ENCODE measurements around the gene PTPRM.

Gene PTPRM

GRCh38 chr18:7576077-7576476 lies 9.0 kb downstream of the PTPRM start:
- Histone ChIP-seq H3K27me3 (no peaks in the 10 kb centered on the region), H3K4me1 (peaks cover 0 to 44% (median 5%) of the 10 kb centered on the region in 4 donors), H3K9me3 (no peaks in the 10 kb centered on the region), H3K36me3 (no peaks in the 10 kb centered on the region), H3K4me3 (no peak overlapping the region), H3K27ac (no peak overlapping the region)
- no peak for TF ChIP-seq CTCF (IDR thresholded peaks at IDR 0.05)
- no peak for DNase-seq
- intact Hi-C loops (cut with DNase I; ENCODE audit: low total_unique reads), result no loop called here

GRCh38 chr18:7576685-7577084 lies 9.6 kb downstream of the PTPRM start:
- no peak overlapping the region for H3K27ac ChIP-seq
- H3K4me1 ChIP-seq, result peaks cover 0 to 44% (median 5%) of the 10 kb centered on the region in 4 donors
- TF ChIP-seq CTCF (IDR thresholded peaks at IDR 0.05), result no peak
- no peaks in the 10 kb centered on the region for H3K9me3 ChIP-seq
- no peak for DNase-seq
- intact Hi-C loops (cut with DNase I; ENCODE audit: low total_unique reads), result no loop called here
- no peaks in the 10 kb centered on the region for H3K36me3 ChIP-seq
- H3K4me3 ChIP-seq, result no peak overlapping the region
- H3K27me3 ChIP-seq, result no peaks in the 10 kb centered on the region

GRCh38 chr18:7577706-7578105 lies 10.6 kb downstream of the PTPRM start:
- DNase-seq, result no peak
- intact Hi-C loops (cut with DNase I; ENCODE audit: low total_unique reads), result no loop called here

GRCh38 chr18:7579176-7579917 lies 12.2 kb downstream of the PTPRM start:
- no peak for DNase-seq
- intact Hi-C loops (cut with DNase I; ENCODE audit: low total_unique reads), result no loop called here
- Histone ChIP-seq H3K27me3 (no peaks in the 10 kb centered on the region), H3K9me3 (no peaks in the 10 kb centered on the region), H3K27ac (no peak overlapping the region), H3K36me3 (no peaks in the 10 kb centered on the region), H3K4me1 (peaks cover 0 to 37% (median 2%) of the 10 kb centered on the region in 4 donors), H3K4me3 (no peak overlapping the region)
- no peak for TF ChIP-seq CTCF (IDR thresholded peaks at IDR 0.05)

More at GRCh38 chr18:7577706-7578105, 10.6 kb downstream of the PTPRM start:
- Histone ChIP-seq H3K4me1 (peaks cover 0 to 39% (median 2%) of the 10 kb centered on the region in 4 donors), H3K9me3 (no peaks in the 10 kb centered on the region), H3K27ac (no peak overlapping the region), H3K36me3 (no peaks in the 10 kb centered on the region), H3K4me3 (no peak overlapping the region), H3K27me3 (no peaks in the 10 kb centered on the region)
- TF ChIP-seq CTCF (IDR thresholded peaks at IDR 0.05), result no peak

- no peak for TF ChIP-seq CTCF (IDR thresholded peaks at IDR 0.05)
- H3K27ac ChIP-seq, result no peak overlapping the region
- DNase-seq, result no peak
- intact Hi-C loops (cut with DNase I; ENCODE audit: low total_unique reads), result no loop called here
- H3K27me3 ChIP-seq, result no peaks in the 10 kb centered on the region
- peaks cover 0 to 44% (median 8%) of the 10 kb centered on the region in 4 donors for H3K4me1 ChIP-seq
- H3K9me3 ChIP-seq, result no peaks in the 10 kb centered on the region
- no peaks in the 10 kb centered on the region for H3K36me3 ChIP-seq
- H3K4me3 ChIP-seq, result no peak overlapping the region
These were observed 12.9 kb downstream of the PTPRM start for GRCh38 chr18:7579918-7580542.

All from tibial artery (tissue), 4 donors.